Progenitor cell of endocrine pancreas (in vitro differentiated cells): ENCODE measurements around the gene VDAC1. TPM values are rescaled to one million over a fixed set of nuclear protein-coding genes. Genes with fewer than 3 reads are reported as not detected.

Experiments
- DNase-seq: peaks from one replicate; pipeline ENCODE4 v3.0.0; 2021; ENCODE audit warnings: low spot score; ENCODE audit not compliant: unreplicated experiment
- H3K27ac Mint-ChIP-seq: 2 replicates; pipeline ENCODE4 v1.8.0; 2021; ENCODE audit warnings: mild to moderate bottlenecking, moderate library complexity, mixed read lengths
- H3K27me3 Mint-ChIP-seq: 2 replicates; pipeline ENCODE4 v1.8.0; 2021; ENCODE audit warnings: mixed read lengths
- H3K36me3 Mint-ChIP-seq: 2 replicates; pipeline ENCODE4 v1.8.0; 2022; ENCODE audit warnings: mixed read lengths; ENCODE audit not compliant: insufficient read depth
- H3K4me1 Mint-ChIP-seq: 2 replicates; pipeline ENCODE4 v1.8.0; 2021; ENCODE audit warnings: low read depth, mixed read lengths
- H3K4me3 Mint-ChIP-seq: 2 replicates; pipeline ENCODE4 v1.8.0; 2021; ENCODE audit warnings: low read depth, mild to moderate bottlenecking, moderate library complexity, mixed read lengths
- H3K9me3 Mint-ChIP-seq: 2 replicates; pipeline ENCODE4 v1.8.0; 2021; ENCODE audit warnings: low read depth, mixed read lengths
- long read RNA-seq: library from polyadenylated mRNA; unstranded; transcript quantifications from one replicate; pipeline ENCODE4 v2.0.0, GENCODE V29; 2020
- total RNA-seq: library from RNA; stranded (reverse); gene quantifications from 2 replicates; pipeline ENCODE4 v1.2.1, GENCODE V29; 2021
- TF ChIP-seq, protein P1 (sequence below): fragments of 200-600 bp; sonication (generic); IDR thresholded peaks from one replicate; pipeline ENCODE4 v1.5.0; 2021; ENCODE audit warnings: antibody characterized with exemption, mild to moderate bottlenecking; ENCODE audit not compliant: unreplicated experiment

VDAC1 gene, protein sequence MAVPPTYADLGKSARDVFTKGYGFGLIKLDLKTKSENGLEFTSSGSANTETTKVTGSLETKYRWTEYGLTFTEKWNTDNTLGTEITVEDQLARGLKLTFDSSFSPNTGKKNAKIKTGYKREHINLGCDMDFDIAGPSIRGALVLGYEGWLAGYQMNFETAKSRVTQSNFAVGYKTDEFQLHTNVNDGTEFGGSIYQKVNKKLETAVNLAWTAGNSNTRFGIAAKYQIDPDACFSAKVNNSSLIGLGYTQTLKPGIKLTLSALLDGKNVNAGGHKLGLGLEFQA
- 123 and 133 TPM in 2 replicates for total RNA-seq
- long read RNA-seq, transcript VDAC1-207 (4 exons, 635 nt) = minor isoform, 5 of 1,211 reads
- long read RNA-seq, transcript VDAC1-203 (9 exons, 1,873 nt) = major isoform, 905 of 1,211 reads
- long read RNA-seq, transcript VDAC1-202 (9 exons, 1,807 nt) = minor isoform, 231 of 1,211 reads
- long read RNA-seq, partial matches to known transcripts = 21 of 1,211 reads
- long read RNA-seq, other reads (novel, unspliced or antisense) = 46 of 1,211 reads

DNA sequence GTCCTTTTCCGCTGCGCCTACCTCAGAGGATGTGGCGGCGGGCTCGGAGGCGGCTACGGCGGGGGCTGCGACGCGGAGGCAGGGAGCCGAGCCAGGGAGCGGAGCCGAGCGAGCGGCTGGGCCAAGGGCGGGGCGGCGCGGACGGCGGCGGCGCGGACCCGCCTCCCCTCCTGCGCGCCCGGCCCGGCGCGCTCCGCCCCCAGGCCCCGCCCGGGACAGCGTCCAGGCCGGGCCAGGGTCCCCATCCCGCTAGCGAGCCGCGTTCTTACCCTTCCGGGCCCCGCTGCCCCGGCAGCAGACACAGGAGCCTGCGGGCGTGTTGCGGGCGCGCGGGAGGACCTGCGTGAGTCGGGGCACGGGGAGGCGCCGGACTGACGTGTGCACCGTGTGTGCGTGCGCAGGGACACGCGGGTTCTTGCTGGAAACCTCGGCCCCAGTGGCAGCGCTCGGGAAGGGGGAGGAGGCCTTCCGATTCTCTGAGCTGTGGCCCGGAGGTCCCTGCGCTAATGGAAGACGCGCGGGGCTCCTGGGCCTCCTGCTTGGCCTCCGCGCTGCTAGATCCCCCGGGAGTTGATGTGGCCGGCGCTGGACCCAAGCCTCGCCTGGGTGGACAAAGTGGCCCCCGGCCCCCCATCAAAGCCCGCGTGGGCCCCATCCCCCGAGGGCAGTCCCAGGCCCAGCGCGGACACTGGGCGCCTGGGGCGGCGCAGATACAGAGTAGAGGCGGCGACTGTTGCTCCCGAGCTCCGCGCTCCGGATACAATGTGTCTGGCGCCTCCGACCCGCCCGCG is at the start of gene VDAC1:
TSS of gene VDAC1 (minus strand) at position 350 of the 791 bp plus-strand sequence. CDS start 11,963 bp downstream, outside the sequence.
- Mint-ChIP-seq H3K4me3 (peak within 1 kb of the TSS; percentile 90), H3K27me3 (no peaks in the 10 kb centered on the region), H3K36me3 (peaks cover 3% of the 10 kb centered on the region), H3K9me3 (no peaks in the 10 kb centered on the region), H3K4me1 (peaks cover 32% of the 10 kb centered on the region), H3K27ac (peak within 1 kb of the TSS; percentile 97)
- DNase-seq = peak; percentile 64
- TF ChIP-seq, protein P1, sequence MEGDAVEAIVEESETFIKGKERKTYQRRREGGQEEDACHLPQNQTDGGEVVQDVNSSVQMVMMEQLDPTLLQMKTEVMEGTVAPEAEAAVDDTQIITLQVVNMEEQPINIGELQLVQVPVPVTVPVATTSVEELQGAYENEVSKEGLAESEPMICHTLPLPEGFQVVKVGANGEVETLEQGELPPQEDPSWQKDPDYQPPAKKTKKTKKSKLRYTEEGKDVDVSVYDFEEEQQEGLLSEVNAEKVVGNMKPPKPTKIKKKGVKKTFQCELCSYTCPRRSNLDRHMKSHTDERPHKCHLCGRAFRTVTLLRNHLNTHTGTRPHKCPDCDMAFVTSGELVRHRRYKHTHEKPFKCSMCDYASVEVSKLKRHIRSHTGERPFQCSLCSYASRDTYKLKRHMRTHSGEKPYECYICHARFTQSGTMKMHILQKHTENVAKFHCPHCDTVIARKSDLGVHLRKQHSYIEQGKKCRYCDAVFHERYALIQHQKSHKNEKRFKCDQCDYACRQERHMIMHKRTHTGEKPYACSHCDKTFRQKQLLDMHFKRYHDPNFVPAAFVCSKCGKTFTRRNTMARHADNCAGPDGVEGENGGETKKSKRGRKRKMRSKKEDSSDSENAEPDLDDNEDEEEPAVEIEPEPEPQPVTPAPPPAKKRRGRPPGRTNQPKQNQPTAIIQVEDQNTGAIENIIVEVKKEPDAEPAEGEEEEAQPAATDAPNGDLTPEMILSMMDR = no peak

DNA sequence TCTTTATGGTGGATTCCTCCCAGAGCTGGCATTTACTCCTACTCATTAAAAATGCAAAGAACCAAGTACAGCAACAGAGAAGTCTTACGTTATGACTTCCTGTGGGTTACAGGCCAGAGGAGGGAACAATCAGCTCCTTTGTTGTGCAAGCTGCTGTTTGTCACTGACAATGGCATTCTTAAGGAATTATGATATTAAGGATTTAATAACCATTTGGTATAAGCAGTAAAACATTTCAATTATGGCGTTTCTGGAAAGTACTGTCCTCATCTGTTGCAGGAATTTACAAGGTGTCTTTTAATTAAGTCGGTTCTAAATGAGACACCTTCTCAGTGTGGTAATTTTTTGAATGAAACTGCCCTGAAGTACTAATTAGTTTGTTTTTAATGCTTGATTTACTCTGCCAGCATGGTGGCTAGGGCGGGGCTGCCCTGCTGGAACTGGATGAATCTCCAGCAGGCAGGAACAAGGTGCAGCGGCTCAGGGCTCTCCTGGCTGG is 49.1 kb upstream of the VDAC1 start:
- TF ChIP-seq, protein P1 = no peak

DNA sequence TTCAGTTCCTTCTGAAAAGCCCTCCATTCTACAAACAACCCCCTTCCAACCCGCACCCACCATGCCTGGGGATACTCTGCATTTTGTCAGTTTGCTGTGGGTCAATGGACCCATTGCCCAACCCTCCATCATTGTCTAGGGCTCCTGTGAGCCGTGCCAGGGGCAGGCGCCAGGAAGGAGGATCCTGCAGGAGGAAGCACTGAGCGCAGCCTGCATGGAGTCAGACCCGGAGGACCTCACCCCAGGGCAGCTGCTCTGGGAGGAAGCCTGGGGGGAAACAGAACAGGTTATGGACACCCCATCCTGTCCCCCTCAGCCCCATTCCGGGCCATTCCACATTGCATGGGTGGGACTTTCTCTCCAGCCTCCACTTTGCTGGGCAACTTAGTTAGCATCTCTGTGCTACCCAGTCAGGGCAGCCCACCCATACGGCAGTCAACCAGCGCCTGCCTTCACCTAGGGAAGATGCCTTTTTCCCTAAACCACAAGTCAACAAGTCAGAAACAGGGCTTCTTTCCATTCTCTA is 48.6 kb upstream of the VDAC1 start:
- Mint-ChIP-seq H3K4me1 (peaks cover 1% of the 10 kb centered on the region), H3K9me3 (no peaks in the 10 kb centered on the region), H3K36me3 (no peaks in the 10 kb centered on the region), H3K27me3 (no peaks in the 10 kb centered on the region), H3K4me3 (no peak overlapping the region), H3K27ac (no peak overlapping the region)
- no peak for DNase-seq
- TF ChIP-seq, protein P1 = no peak

More for the DNA sequence above, 49.1 kb upstream of the VDAC1 start:
- Mint-ChIP-seq H3K27ac (no peak overlapping the region), H3K4me1 (peaks cover 1% of the 10 kb centered on the region), H3K4me3 (no peak overlapping the region), H3K36me3 (no peaks in the 10 kb centered on the region), H3K27me3 (no peaks in the 10 kb centered on the region), H3K9me3 (no peaks in the 10 kb centered on the region)
- no peak for DNase-seq

DNA sequence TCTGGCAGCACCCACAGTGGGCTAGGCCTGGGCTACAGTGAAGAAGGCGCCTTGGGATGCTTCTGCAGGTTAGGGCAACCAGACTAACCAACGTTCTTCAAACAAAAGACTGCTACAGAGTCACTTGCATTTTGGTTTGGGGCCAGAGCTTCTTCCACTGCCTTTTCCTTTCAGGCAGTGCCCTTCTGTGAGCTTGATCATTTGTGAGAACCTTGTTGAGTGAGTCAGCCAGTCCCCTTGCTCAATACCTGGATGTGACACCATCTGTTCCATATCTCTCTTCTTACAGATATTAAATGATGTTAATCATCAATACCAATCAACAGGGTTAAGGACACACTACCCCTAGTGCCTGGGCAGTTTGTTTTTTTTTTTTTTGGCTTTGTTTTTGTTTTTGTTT is 46.5 kb upstream of the VDAC1 start:
- Mint-ChIP-seq H3K36me3 (no peaks in the 10 kb centered on the region), H3K9me3 (no peaks in the 10 kb centered on the region), H3K4me3 (no peak overlapping the region), H3K4me1 (peaks cover 1% of the 10 kb centered on the region), H3K27me3 (no peaks in the 10 kb centered on the region), H3K27ac (no peak overlapping the region)
- DNase-seq = no peak
- TF ChIP-seq, protein P1 = no peak

DNA sequence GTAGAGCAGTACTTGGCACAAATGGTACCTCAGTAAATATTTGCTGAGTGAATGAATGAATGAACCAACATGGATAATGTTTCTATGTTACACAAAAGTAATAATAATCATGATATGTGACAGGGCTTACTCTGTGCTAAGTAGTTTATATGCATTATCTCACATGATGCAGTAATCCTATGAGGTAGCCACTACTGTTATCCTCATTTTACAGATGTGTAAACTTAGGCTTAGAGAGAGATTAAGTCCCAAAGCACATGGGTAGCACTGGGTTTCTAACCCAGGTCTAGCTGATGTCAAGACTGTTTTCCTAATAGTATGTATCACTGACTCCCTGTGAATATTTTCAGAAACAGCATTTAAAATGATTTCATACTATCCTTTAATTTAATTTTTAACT is 44.1 kb upstream of the VDAC1 start:
- H3K4me3 Mint-ChIP-seq = no peak overlapping the region
- H3K27ac Mint-ChIP-seq = no peak overlapping the region
- no peaks in the 10 kb centered on the region for H3K36me3 Mint-ChIP-seq
- H3K9me3 Mint-ChIP-seq = no peaks in the 10 kb centered on the region
- DNase-seq = no peak
- H3K27me3 Mint-ChIP-seq = no peaks in the 10 kb centered on the region
- TF ChIP-seq, protein P1 = no peak
- no peaks in the 10 kb centered on the region for H3K4me1 Mint-ChIP-seq
